T-helper 1 cell treated with Interleukin-12 subunit alpha and Interleukin-12 subunit beta and Interleukin-4 antibody, amounts not matched to agents 30 μg/mL and 1 μg/mL, for 36 hours (primary cell): Measurements from ENCODE around the gene ALKBH7.

Experiments
- H3K27ac Mint-ChIP-seq: one replicate; pipeline ENCODE4 v1.8.0; 2021; ENCODE audit warnings: mild to moderate bottlenecking, mixed read lengths
- H3K27me3 Mint-ChIP-seq: one replicate; pipeline ENCODE4 v1.8.0; 2021; ENCODE audit warnings: low read depth, mixed read lengths
- H3K36me3 Mint-ChIP-seq: one replicate; pipeline ENCODE4 v1.8.0; 2021; ENCODE audit warnings: low read depth, mixed read lengths
- H3K4me1 Mint-ChIP-seq: one replicate; pipeline ENCODE4 v1.8.0; 2021; ENCODE audit warnings: low read depth, mixed read lengths
- H3K4me3 Mint-ChIP-seq: one replicate; pipeline ENCODE4 v1.8.0; 2021; ENCODE audit warnings: mild to moderate bottlenecking, moderate library complexity, mixed read lengths
- H3K9me3 Mint-ChIP-seq: one replicate; pipeline ENCODE4 v1.8.0; 2021; ENCODE audit warnings: mixed read lengths

The ALKBH7 gene

DNA sequence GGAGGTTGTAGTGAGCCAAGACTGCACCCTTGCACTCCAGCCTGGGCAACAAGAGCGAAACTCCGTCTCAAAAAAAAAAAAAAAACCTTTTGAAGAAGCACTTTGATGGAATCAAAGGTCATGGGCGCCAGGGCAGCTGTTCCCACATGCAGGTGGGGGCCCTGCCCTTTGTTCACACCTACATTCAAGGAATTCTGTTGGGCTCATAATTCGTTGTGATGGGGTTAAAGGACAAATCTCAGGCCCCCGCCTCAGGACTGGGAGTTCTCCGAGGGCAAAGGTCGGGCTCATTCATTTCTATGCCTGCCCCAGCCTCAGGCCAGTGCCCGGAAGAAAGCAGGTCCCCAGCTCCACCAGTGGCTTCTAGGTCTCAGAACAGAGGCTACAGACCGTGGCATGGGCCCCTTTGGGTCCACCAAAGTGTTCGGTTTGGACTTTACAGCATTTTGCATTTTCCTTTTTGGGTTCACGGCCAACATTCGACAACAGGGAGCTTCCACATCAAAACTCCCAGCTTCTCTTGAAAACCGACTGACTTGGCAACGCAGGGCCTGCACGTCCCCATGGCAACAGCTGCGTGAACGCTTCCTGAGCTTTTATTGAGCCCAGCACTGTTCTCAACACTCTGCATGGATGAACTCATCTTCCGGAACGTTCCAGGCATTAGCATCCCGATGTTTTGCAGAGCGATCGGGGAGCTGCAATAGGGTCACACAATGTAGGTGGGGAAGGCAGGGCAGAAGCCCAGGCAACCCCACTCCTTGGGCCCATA is 30.4 kb downstream of the ALKBH7 start:
- Mint-ChIP-seq H3K36me3 (no peaks in the 10 kb centered on the region), H3K4me1 (no peaks in the 10 kb centered on the region), H3K27me3 (no peaks in the 10 kb centered on the region), H3K4me3 (no peak overlapping the region), H3K9me3 (no peaks in the 10 kb centered on the region), H3K27ac (no peak overlapping the region)

DNA sequence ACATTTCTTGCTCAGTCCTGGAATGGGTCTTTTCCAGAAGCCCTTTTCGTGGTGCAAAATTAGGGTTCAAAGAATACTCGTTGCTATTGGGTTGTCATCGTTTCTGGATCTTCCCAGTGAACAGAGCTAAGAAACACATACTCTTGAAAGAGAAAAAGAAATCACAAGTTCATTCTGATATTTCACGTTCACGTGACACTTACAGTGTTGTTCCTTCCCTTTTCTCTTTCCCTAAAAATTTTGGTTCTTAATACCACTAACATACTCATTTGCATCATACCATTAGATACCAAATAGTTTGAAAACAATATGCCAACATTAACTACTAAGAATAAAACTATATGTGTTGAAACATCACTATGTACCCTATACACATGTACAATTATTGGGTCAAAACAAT is 33.8 kb downstream of the ALKBH7 start:
- no peak overlapping the region for H3K27ac Mint-ChIP-seq
- H3K9me3 Mint-ChIP-seq = no peaks in the 10 kb centered on the region
- no peak overlapping the region for H3K4me3 Mint-ChIP-seq
- H3K36me3 Mint-ChIP-seq = no peaks in the 10 kb centered on the region
- no peaks in the 10 kb centered on the region for H3K27me3 Mint-ChIP-seq
- no peaks in the 10 kb centered on the region for H3K4me1 Mint-ChIP-seq

GRCh38 chr19:6409346-6409745 is 36.8 kb downstream of the ALKBH7 start:
- no peak overlapping the region for H3K4me3 Mint-ChIP-seq
- H3K9me3 Mint-ChIP-seq = no peaks in the 10 kb centered on the region
- H3K4me1 Mint-ChIP-seq = no peaks in the 10 kb centered on the region
- H3K27ac Mint-ChIP-seq = no peak overlapping the region
- H3K27me3 Mint-ChIP-seq = no peaks in the 10 kb centered on the region
- H3K36me3 Mint-ChIP-seq = peaks cover 6% of the 10 kb centered on the region

DNA sequence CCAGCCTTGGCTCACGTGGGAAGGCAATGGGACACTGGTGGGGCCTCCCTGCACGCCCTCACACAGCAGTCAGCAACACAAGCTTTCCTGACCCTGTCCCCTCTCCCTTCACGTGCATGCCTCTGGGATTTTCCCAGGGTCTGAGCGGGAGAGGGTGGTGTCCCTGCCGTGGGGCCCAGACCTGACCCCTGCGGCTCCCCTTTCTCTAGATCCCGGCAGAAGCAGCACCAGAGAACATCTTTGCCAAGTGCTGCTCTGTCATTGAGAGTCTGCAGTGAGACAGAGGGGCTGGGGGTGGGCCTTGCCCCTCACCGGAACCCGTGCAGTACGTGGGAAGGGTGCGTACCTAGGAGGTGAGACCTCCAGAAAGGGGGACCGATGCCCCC is 39.5 kb downstream of the ALKBH7 start:
- H3K9me3 Mint-ChIP-seq = no peaks in the 10 kb centered on the region
- no peak overlapping the region for H3K27ac Mint-ChIP-seq
- no peaks in the 10 kb centered on the region for H3K27me3 Mint-ChIP-seq
- no peaks in the 10 kb centered on the region for H3K4me1 Mint-ChIP-seq
- H3K4me3 Mint-ChIP-seq = no peak overlapping the region
- peaks cover 9% of the 10 kb centered on the region for H3K36me3 Mint-ChIP-seq

DNA sequence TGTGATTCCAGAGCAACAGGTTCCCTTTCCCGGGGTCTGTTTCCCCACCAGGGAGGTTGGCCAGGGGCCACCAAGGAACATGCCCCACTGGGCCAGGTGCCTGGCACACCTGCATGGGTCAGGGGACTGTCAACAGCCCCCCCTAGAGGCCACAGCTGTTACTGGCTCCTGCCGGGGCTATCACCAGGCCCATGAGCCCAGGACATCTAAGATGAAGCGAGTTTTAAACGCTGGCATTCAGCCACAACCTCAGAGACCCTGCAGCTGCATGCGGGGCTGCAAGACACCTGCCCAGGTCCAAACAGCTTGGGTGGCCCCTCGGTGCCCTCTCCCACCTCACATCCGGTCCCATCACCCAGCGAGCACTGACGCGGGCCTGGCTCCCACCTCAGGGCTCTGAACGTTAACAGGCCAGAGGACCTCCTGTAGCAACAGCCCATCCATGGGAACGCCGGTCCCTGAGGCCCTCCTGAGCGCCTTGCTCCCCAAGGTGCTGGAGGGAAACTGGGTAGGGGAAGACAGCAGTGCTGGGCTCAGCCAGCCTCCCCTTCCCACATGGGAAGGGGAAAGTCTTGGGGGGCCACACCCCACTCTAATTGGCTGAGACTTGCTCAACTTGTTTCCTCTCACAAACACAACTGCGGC is 40.0 kb downstream of the ALKBH7 start:
- peaks cover 9% of the 10 kb centered on the region for H3K36me3 Mint-ChIP-seq
- H3K27me3 Mint-ChIP-seq = no peaks in the 10 kb centered on the region
- H3K27ac Mint-ChIP-seq = no peak overlapping the region
- H3K4me3 Mint-ChIP-seq = no peak overlapping the region
- H3K9me3 Mint-ChIP-seq = no peaks in the 10 kb centered on the region
- H3K4me1 Mint-ChIP-seq = no peaks in the 10 kb centered on the region

DNA sequence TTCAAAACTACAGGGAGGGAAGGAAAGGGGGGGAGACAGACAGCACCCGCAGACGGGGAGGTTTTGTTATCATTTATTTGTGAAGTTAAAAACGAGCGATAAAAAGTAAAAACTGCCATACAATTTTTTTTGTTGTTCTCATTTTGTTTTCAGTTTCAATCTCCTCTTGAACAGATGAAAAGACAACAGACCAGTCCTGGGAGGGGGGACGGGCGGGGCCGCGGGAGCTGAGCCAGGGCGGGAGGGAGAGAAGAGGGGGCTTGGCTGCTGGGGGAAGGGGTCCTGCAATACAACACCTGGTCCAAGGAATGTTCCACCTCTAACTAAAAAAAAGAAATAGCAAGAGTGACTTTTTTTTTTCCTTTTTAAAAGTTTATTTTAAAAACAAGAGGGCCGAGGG is 40.7 kb downstream of the ALKBH7 start:
- no peaks in the 10 kb centered on the region for H3K9me3 Mint-ChIP-seq
- no peaks in the 10 kb centered on the region for H3K27me3 Mint-ChIP-seq
- H3K27ac Mint-ChIP-seq = no peak overlapping the region
- peaks cover 11% of the 10 kb centered on the region for H3K36me3 Mint-ChIP-seq
- H3K4me3 Mint-ChIP-seq = no peak overlapping the region
- H3K4me1 Mint-ChIP-seq = no peaks in the 10 kb centered on the region

DNA sequence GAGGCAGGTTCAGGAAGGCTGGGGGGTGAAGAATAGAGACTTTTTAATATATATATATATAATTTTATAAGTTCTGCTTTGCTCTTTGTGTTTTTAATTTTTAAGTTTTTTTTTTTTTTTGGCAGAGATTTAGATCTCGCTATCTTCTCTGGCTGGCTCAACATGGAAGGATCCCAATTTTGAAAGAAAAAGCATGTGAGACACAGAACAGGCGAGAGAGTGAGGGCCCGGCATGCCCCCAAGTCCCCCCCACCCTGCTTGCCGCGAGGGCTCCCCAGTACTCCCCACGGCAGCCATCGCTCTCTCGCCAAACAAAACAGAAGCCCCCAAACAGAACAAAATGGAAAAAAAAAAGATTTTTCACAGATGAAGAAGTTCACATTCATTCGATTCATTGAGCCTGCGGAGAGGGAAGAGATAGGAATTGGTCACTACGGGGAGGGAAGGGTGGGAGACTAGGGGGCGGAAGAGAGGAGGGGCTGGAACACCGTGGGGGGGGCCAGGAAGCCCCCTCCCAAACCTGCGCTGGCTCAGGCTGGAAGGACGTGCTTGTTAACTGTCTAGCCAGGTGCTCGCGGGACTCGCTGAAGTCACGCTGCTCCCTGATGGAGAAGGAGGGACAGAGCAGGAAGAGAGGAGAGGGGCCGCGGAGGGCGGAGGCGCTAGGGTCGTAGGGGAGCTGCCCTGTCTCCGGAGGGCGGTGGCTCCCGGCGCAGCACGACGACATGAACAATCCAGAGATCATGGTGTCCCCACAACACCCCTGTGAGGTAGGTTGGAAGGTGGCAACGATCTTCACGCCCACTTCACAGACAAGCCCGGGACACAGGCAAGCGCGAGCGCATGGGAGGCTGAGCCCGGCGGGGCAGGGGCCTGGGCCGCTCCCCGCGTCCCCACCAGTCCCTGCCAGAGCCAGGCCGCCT is 41.4 kb downstream of the ALKBH7 start:
- no peak overlapping the region for H3K4me3 Mint-ChIP-seq
- H3K9me3 Mint-ChIP-seq = no peaks in the 10 kb centered on the region
- no peaks in the 10 kb centered on the region for H3K4me1 Mint-ChIP-seq
- no peak overlapping the region for H3K27ac Mint-ChIP-seq
- H3K27me3 Mint-ChIP-seq = no peaks in the 10 kb centered on the region
- H3K36me3 Mint-ChIP-seq = peaks cover 13% of the 10 kb centered on the region

DNA sequence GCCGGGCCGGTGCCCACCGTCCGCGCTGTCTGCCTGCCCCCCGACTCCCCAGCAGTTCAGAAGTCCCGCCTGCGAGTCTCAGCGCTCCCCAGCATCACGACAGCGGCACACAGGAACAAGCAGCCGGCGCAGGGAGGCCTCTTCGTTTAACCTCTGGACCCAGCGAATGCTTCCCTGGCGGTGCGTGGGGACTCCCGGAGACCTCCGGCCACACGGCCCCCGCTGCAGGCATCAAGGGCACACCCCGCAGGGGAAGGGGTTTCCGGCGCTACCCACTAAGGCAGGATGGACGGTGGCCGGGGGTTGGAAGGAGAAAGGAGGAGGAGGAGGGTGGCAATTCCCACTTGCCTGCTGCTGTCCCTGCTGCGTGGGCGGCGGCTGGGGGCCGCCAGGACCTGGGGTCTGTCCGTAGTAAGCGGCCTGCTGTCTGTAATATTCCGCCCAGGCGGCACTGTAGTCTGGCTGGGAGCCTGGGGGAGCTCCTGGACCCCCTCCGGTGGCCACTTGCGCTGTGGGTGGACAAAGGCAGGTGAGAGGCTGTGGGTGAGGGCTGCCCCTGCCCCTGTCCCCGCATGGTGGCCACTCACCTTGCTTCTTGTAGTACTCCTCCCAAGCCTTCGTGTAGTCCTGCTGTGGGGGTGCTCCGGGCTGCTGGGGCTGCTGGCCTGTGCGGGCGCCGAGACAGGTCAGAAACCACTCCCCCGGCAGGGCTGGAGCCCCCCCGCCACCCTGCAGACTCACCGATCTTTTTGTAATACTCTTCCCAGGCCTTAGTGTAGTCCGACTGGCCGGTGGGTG is 42.4 kb downstream of the ALKBH7 start:
- Mint-ChIP-seq H3K4me1 (no peaks in the 10 kb centered on the region), H3K27me3 (no peaks in the 10 kb centered on the region), H3K9me3 (no peaks in the 10 kb centered on the region), H3K4me3 (no peak overlapping the region), H3K36me3 (peaks cover 16% of the 10 kb centered on the region), H3K27ac (no peak overlapping the region)

DNA sequence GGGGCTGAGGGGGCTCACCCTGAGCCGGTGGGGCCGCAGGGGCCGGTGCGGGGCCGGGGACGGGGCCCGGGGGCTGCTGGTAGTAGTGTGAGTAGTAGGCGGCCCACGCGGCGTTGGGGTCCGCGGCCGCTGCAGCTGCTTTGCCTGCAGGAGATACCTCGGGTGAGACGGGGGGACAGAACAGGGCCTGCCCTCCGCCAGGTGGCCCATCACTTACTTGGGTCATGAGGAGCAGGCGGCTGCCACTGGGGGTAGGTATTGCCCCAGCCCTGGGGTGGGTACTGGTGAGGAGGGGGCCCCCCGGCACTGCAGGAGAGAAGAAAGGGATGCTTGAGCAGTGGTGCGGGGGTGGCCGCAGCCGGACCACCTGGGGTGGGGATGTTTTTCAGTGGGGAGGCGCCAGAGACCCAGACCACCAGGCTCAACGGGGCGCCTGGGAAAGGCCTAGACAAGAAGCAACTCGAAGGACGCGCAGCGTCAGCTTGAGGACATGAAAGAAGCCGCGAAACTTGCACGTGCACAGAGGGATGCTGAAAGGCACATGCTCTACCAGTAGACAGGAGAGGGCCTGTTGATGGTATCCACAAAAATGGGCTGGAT is 43.1 kb downstream of the ALKBH7 start:
- Mint-ChIP-seq H3K4me3 (no peak overlapping the region), H3K36me3 (peaks cover 19% of the 10 kb centered on the region), H3K4me1 (no peaks in the 10 kb centered on the region), H3K27ac (no peak overlapping the region), H3K9me3 (no peaks in the 10 kb centered on the region), H3K27me3 (no peaks in the 10 kb centered on the region)

GRCh38 chr19:6416658-6417405 is 44.2 kb downstream of the ALKBH7 start:
- Mint-ChIP-seq H3K9me3 (no peaks in the 10 kb centered on the region), H3K27me3 (no peaks in the 10 kb centered on the region), H3K4me3 (no peak overlapping the region), H3K4me1 (no peaks in the 10 kb centered on the region), H3K36me3 (peaks cover 19% of the 10 kb centered on the region), H3K27ac (no peak overlapping the region)

- Mint-ChIP-seq H3K9me3 (no peaks in the 10 kb centered on the region), H3K36me3 (peaks cover 23% of the 10 kb centered on the region), H3K27me3 (no peaks in the 10 kb centered on the region), H3K4me3 (no peak overlapping the region), H3K4me1 (peaks cover 9% of the 10 kb centered on the region), H3K27ac (no peak overlapping the region)
These were observed 45.3 kb downstream of the ALKBH7 start for GRCh38 chr19:6417713-6418561.

DNA sequence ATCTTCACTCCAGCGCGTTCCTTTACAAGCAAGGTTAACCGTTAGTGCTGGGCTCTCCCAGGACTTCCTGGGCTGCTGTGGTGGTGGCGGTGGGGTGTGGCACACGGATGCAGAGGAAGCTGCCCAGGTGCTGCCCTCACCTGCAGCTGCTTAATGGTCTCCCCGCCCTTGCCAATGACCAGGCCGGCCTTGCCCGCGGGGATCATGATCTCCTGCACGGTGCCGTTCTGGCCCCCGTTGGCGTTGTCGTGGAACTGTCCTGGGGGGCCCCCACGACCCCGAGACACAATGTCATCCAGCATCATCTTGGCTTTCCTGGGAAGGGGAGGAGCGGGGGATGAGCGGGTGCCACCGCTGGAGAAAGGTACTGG is 46.0 kb downstream of the ALKBH7 start:
- H3K27me3 Mint-ChIP-seq = no peaks in the 10 kb centered on the region
- H3K4me3 Mint-ChIP-seq = no peak overlapping the region
- peaks cover 23% of the 10 kb centered on the region for H3K36me3 Mint-ChIP-seq
- H3K4me1 Mint-ChIP-seq = peaks cover 14% of the 10 kb centered on the region
- no peaks in the 10 kb centered on the region for H3K9me3 Mint-ChIP-seq
- no peak overlapping the region for H3K27ac Mint-ChIP-seq
